MG63 (cell line): Measurements from ENCODE around the gene CD248. TPM values are rescaled to one million over a fixed set of nuclear protein-coding genes. Genes with fewer than 3 reads are reported as not detected.

ENCODE experiments used
- DNase-seq: peaks from one replicate; pipeline ENCODE4 v3.0.0-alpha.2; 2020
- H3K27me3 ChIP-seq: fragments of 250-450 bp; sonication (Bioruptor Pico); 2 replicates; pipeline ENCODE4 v1.5.1; 2020; ENCODE audit warnings: mild to moderate bottlenecking, moderate library complexity
- H3K36me3 ChIP-seq: fragments of 250-450 bp; sonication (Bioruptor Pico); 2 replicates; pipeline ENCODE4 v1.5.1; 2020; ENCODE audit warnings: mild to moderate bottlenecking, moderate library complexity
- H3K4me3 ChIP-seq: fragments of 250-450 bp; sonication (Bioruptor Pico); 2 replicates; pipeline ENCODE4 v1.5.1; 2020; ENCODE audit warnings: mild to moderate bottlenecking, moderate library complexity
- H3K9me3 ChIP-seq: fragments of 250-450 bp; sonication (Bioruptor Pico); 2 replicates; pipeline ENCODE4 v1.5.1; 2020; ENCODE audit warnings: mild to moderate bottlenecking, moderate library complexity
- total RNA-seq: library from RNA; depleted of rRNA; stranded (reverse); fragments of >200 nt; shearing (Covaris generic); gene quantifications from 2 replicates; pipeline ENCODE4 v1.2.3, GENCODE V29; 2014; ENCODE audit warnings: low replicate concordance; rRNA removed

CD248 gene
- total RNA-seq, 1 experiment from 2014 or later: not detected

GRCh38 chr11:66265531-66266377 is 51.1 kb downstream of the CD248 start:
- no peak for DNase-seq
- peaks cover 38% of the 10 kb centered on the region for H3K36me3 ChIP-seq
- H3K9me3 ChIP-seq: no peaks in the 10 kb centered on the region
- no peaks in the 10 kb centered on the region for H3K27me3 ChIP-seq
- H3K4me3 ChIP-seq: no peak overlapping the region

GRCh38 chr11:66264914-66265313 is 51.9 kb downstream of the CD248 start:
- Histone ChIP-seq H3K4me3 (no peak overlapping the region), H3K9me3 (no peaks in the 10 kb centered on the region), H3K36me3 (peaks cover 38% of the 10 kb centered on the region), H3K27me3 (no peaks in the 10 kb centered on the region)
- DNase-seq: no peak

Other genes with a start within 250 kb of the CD248 start
- 2.6 and 11.2 TPM in 2 replicates for gene PACS1, start 246.8 kb downstream of the CD248 start, total RNA-seq
- gene KLC2, start 59.3 kb downstream of the CD248 start, total RNA-seq: 15.0 and 25.3 TPM in 2 replicates
- 101 and 103 TPM in 2 replicates for gene RAB1B, start 48.4 kb downstream of the CD248 start, total RNA-seq
- not detected in 2 replicates for gene CNIH2, start 38.9 kb downstream of the CD248 start, total RNA-seq
- gene YIF1A, start 27.9 kb downstream of the CD248 start, total RNA-seq: 217 and 220 TPM in 2 replicates
- gene TMEM151A, start 25.1 kb downstream of the CD248 start, total RNA-seq: 0.56 TPM in 1 of 2 replicates, not detected in the other
- gene RIN1, start 19.4 kb upstream of the CD248 start, total RNA-seq: 45.3 and 65.7 TPM in 2 replicates
- gene BRMS1, start 28.1 kb upstream of the CD248 start, total RNA-seq: 119 TPM in 2 replicates
- gene B4GAT1, start 30.6 kb upstream of the CD248 start, total RNA-seq: 26.6 and 34.6 TPM in 2 replicates
- not detected in 2 replicates for gene SLC29A2, start 54.7 kb upstream of the CD248 start, total RNA-seq
- not detected in 2 replicates for gene NPAS4, start 104.0 kb upstream of the CD248 start, total RNA-seq
- gene MRPL11, start 121.8 kb upstream of the CD248 start, total RNA-seq: 92.7 and 167 TPM in 2 replicates
- 7.3 and 7.7 TPM in 2 replicates for gene PELI3, start 149.9 kb upstream of the CD248 start, total RNA-seq
- 57.0 and 124 TPM in 2 replicates for gene DPP3, start 163.4 kb upstream of the CD248 start, total RNA-seq
- gene BBS1, start 193.6 kb upstream of the CD248 start, total RNA-seq: 7.7 and 14.7 TPM in 2 replicates
- gene ZDHHC24, start 229.0 kb upstream of the CD248 start, total RNA-seq: 21.8 and 22.9 TPM in 2 replicates
- not detected in 2 replicates for gene ACTN3, start 229.9 kb upstream of the CD248 start, total RNA-seq